Measurements from ENCODE around the gene HKDC1.
A peak's percentile ranks its signal among the peaks of the same experiment; 100 is the strongest.

The HKDC1 gene

DNA sequence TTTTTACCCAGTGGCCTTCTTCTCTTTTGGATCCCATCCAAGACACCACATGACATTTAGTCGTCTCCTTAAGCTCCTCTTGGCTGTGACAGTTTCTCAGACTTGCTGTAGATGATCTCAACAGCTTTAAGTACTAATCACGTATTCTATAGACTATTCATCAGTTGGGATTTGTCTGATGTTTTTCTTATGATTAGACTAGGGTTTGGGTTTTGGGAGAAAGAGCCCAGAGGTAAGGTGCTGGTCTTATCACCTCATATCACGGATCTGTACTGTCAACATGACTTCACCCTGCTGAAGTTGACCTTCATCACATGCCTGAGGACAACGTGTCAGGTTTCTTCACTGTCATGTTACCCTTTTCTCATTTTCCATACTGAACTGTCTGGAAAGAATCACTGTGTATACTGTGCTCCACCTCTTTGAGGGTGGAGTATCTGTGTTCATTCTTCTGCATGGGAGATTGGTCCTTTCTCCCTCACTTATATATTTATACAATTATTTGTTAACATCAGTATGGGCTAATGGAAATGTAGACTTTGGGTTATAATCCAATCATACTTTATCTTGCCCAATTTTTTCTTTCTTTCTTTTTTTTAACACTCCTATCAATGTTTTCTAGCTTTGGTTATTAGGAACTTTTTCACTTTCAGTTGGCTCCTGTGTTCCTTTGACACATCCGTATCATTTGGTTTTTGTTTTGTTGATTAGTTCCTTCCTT is 6.4 kb upstream of the HKDC1 start (continued):
- TF ChIP-seq, protein P1, sequence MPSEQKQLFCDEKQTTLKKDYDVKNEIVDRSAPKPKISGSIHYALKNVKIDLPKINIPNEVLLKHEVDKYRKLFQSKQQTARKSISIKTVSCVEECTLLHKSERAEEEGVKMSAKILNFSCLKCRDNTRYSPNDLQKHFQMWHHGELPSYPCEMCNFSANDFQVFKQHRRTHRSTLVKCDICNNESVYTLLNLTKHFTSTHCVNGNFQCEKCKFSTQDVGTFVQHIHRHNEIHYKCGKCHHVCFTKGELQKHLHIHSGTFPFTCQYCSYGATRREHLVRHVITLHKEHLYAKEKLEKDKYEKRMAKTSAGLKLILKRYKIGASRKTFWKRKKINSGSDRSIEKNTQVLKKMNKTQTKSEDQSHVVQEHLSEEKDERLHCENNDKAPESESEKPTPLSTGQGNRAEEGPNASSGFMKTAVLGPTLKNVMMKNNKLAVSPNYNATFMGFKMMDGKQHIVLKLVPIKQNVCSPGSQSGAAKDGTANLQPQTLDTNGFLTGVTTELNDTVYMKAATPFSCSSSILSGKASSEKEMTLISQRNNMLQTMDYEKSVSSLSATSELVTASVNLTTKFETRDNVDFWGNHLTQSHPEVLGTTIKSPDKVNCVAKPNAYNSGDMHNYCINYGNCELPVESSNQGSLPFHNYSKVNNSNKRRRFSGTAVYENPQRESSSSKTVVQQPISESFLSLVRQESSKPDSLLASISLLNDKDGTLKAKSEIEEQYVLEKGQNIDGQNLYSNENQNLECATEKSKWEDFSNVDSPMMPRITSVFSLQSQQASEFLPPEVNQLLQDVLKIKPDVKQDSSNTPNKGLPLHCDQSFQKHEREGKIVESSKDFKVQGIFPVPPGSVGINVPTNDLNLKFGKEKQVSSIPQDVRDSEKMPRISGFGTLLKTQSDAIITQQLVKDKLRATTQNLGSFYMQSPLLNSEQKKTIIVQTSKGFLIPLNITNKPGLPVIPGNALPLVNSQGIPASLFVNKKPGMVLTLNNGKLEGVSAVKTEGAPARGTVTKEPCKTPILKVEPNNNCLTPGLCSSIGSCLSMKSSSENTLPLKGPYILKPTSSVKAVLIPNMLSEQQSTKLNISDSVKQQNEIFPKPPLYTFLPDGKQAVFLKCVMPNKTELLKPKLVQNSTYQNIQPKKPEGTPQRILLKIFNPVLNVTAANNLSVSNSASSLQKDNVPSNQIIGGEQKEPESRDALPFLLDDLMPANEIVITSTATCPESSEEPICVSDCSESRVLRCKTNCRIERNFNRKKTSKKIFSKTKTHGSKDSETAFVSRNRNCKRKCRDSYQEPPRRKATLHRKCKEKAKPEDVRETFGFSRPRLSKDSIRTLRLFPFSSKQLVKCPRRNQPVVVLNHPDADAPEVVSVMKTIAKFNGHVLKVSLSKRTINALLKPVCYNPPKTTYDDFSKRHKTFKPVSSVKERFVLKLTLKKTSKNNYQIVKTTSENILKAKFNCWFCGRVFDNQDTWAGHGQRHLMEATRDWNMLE (tag by site-specific recombination; conservative IDR thresholded peaks at IDR 0.05; ENCODE audit: low read depth): no peak
- TF ChIP-seq, protein P2, sequence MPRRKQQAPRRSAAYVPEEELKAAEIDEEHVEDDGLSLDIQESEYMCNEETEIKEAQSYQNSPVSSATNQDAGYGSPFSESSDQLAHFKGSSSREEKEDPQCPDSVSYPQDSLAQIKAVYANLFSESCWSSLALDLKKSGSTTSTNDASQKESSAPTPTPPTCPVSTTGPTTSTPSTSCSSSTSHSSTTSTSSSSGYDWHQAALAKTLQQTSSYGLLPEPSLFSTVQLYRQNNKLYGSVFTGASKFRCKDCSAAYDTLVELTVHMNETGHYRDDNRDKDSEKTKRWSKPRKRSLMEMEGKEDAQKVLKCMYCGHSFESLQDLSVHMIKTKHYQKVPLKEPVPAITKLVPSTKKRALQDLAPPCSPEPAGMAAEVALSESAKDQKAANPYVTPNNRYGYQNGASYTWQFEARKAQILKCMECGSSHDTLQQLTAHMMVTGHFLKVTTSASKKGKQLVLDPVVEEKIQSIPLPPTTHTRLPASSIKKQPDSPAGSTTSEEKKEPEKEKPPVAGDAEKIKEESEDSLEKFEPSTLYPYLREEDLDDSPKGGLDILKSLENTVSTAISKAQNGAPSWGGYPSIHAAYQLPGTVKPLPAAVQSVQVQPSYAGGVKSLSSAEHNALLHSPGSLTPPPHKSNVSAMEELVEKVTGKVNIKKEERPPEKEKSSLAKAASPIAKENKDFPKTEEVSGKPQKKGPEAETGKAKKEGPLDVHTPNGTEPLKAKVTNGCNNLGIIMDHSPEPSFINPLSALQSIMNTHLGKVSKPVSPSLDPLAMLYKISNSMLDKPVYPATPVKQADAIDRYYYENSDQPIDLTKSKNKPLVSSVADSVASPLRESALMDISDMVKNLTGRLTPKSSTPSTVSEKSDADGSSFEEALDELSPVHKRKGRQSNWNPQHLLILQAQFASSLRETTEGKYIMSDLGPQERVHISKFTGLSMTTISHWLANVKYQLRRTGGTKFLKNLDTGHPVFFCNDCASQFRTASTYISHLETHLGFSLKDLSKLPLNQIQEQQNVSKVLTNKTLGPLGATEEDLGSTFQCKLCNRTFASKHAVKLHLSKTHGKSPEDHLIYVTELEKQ (tag by site-specific recombination; IDR thresholded peaks at IDR 0.05; ENCODE audit: borderline replicate concordance): peak; percentile 85
- 0 out of 2 replicates have a peak, but pooled peaks have one; percentile 11 for TF ChIP-seq ZBTB21 (tag by site-specific recombination; IDR thresholded peaks at IDR 0.05)
- no peak for TF ChIP-seq ZNF174 (tag by site-specific recombination; IDR thresholded peaks at IDR 0.05)
- peak; percentile 64 for TF ChIP-seq SP3 (tag by site-specific recombination; IDR thresholded peaks at IDR 0.05)
- TF ChIP-seq ZNF184 (tag by site-specific recombination; IDR thresholded peaks at IDR 0.05): peak; percentile 52; the same call in 1 of the 2 replicates
- TF ChIP-seq ZNF654 (tag by site-specific recombination; IDR thresholded peaks at IDR 0.05; ENCODE audit: low read depth): no peak
- TF ChIP-seq ZNF391 (tag by site-specific recombination; IDR thresholded peaks at IDR 0.05; ENCODE audit: borderline replicate concordance, low read depth): no peak
- TF ChIP-seq, protein P3, sequence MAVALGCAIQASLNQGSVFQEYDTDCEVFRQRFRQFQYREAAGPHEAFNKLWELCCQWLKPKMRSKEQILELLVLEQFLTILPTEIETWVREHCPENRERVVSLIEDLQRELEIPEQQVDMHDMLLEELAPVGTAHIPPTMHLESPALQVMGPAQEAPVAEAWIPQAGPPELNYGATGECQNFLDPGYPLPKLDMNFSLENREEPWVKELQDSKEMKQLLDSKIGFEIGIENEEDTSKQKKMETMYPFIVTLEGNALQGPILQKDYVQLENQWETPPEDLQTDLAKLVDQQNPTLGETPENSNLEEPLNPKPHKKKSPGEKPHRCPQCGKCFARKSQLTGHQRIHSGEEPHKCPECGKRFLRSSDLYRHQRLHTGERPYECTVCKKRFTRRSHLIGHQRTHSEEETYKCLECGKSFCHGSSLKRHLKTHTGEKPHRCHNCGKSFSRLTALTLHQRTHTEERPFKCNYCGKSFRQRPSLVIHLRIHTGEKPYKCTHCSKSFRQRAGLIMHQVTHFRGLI (tag by site-specific recombination; IDR thresholded peaks at IDR 0.05): no peak
- peak; percentile 83 for TF ChIP-seq ZBTB17 (tag by site-specific recombination; IDR thresholded peaks at IDR 0.05)
- TF ChIP-seq ZFP37 (tag by site-specific recombination; IDR thresholded peaks at IDR 0.05): 0 out of 2 replicates have a peak, but pooled peaks have one; percentile 45
- TF ChIP-seq KLF7 (tag by site-specific recombination; IDR thresholded peaks at IDR 0.05; ENCODE audit: borderline replicate concordance): no peak
- TF ChIP-seq ZNF600 (tag by site-specific recombination; IDR thresholded peaks at IDR 0.05): 0 out of 2 replicates have a peak, but pooled peaks have one; percentile 69
- no peak for TF ChIP-seq YY1 (tag by site-specific recombination; IDR thresholded peaks at IDR 0.05)
- no peak for TF ChIP-seq ZNF292 (tag by site-specific recombination; IDR thresholded peaks at IDR 0.05; ENCODE audit: borderline replicate concordance, low read depth)
- no peak for TF ChIP-seq ZNF514 (tag by site-specific recombination; IDR thresholded peaks at IDR 0.05)
- no peak for TF ChIP-seq ZNF311 (tag by site-specific recombination; IDR thresholded peaks at IDR 0.05; ENCODE audit: borderline replicate concordance)
- TF ChIP-seq, protein P4, sequence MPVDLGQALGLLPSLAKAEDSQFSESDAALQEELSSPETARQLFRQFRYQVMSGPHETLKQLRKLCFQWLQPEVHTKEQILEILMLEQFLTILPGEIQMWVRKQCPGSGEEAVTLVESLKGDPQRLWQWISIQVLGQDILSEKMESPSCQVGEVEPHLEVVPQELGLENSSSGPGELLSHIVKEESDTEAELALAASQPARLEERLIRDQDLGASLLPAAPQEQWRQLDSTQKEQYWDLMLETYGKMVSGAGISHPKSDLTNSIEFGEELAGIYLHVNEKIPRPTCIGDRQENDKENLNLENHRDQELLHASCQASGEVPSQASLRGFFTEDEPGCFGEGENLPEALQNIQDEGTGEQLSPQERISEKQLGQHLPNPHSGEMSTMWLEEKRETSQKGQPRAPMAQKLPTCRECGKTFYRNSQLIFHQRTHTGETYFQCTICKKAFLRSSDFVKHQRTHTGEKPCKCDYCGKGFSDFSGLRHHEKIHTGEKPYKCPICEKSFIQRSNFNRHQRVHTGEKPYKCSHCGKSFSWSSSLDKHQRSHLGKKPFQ (tag by site-specific recombination; IDR thresholded peaks at IDR 0.05): no peak
- 0 out of 2 replicates have a peak, but pooled peaks have one; percentile 24 for TF ChIP-seq PRDM1 (tag by site-specific recombination; IDR thresholded peaks at IDR 0.05)
- TF ChIP-seq BCL11B (tag by site-specific recombination; IDR thresholded peaks at IDR 0.05; ENCODE audit: low read depth): no peak
- no peak for TF ChIP-seq ZNF114 (tag by site-specific recombination; IDR thresholded peaks at IDR 0.05)
- peak; percentile 94 for TF ChIP-seq ZNF10 (tag by site-specific recombination; IDR thresholded peaks at IDR 0.05)
- no peak for TF ChIP-seq ZFP69B (tag by site-specific recombination; IDR thresholded peaks at IDR 0.05)
- no peak for TF ChIP-seq KLF1 (tag by site-specific recombination; IDR thresholded peaks at IDR 0.05)
- TF ChIP-seq ZNF768 (tag by site-specific recombination; IDR thresholded peaks at IDR 0.05): no peak
- TF ChIP-seq TCF7L2 (IDR thresholded peaks at IDR 0.05; ENCODE audit: borderline replicate concordance, low read depth, low read length): no peak
- peak; percentile 34; the same call in 1 of the 2 replicates for TF ChIP-seq ZNF324 (tag by site-specific recombination; IDR thresholded peaks at IDR 0.05)
- no peak for TF ChIP-seq ZNF48 (tag by site-specific recombination; IDR thresholded peaks at IDR 0.05)
- TF ChIP-seq ZNF16 (tag by site-specific recombination; IDR thresholded peaks at IDR 0.05; ENCODE audit: low read depth): no peak
